ENCODE results near the gene TNMD.
"Not testable (repeated sequence)": the region's sequence is repeated elsewhere in the genome, so short reads cannot be mapped to it uniquely, and the experiment has no call there.

Gene TNMD

DNA sequence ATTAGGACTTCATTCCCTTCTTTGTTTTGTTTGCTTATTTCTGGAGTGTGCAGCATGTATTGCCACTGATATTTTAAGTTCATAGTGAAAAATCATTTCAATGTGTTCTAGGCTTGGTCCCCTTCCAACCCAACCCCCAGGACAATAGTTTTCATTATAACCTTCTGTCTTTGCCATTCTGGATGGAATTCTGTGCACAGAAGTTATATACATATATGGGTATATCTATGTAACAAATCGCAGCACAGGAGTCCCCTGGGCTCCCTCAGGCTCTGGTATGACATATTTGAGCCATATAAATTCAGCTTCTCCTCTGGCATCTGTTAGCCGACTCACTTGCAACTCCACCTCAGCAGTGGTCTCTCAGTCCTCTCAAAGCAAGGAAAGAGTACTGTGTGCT, at the start of gene TNMD:
Gene TNMD, plus strand, starts transcription at position 326 of the 400 bp plus-strand sequence. CDS start 83 bp downstream, outside the sequence.
- no peak within 1 kb of the TSS for H3K4me3 Mint-ChIP-seq
- no peaks in the 10 kb centered on the region for H3K27me3 Mint-ChIP-seq
- H3K9me3 Mint-ChIP-seq: no peaks in the 10 kb centered on the region
- no peak within 1 kb of the TSS for H3K27ac Mint-ChIP-seq (ENCODE audit: low read depth)
- DNase-seq (ENCODE audit: low spot score in 2 of 2) (no peak), ATAC-seq (replicated peaks; ENCODE audit: extremely low read depth, poor library complexity, severe bottlenecking) (no peak)
- no peaks in the 10 kb centered on the region for H3K36me3 Mint-ChIP-seq (ENCODE audit: insufficient read depth)
- H3K4me1 Mint-ChIP-seq: no peaks in the 10 kb centered on the region

DNA sequence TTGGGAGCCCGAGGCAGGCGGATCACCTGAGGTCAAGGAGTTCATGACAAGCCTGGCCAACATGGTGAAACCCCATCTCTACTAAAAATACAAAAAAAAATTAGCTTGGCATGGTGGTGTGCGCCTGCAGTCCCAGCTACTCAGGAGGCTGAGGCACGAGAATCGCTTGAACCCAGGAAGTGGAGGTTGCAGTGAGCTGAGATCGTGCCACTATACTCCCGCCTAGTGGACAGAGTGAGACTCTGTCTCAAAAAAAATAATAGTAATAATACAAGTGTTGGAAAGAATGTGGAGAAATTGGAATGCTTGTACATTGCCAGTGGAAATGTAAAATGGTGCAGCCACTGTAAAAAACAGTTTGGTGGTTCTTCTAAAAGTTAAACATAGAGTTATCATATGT, 19.2 kb upstream of the TNMD start:
- DNase-seq (ENCODE audit: low spot score in 2 of 2); H3K36me3 Mint-ChIP-seq (ENCODE audit: insufficient read depth); H3K27me3 Mint-ChIP-seq; H3K4me1 Mint-ChIP-seq; ATAC-seq (replicated peaks; ENCODE audit: extremely low read depth, poor library complexity, severe bottlenecking); H3K27ac Mint-ChIP-seq (ENCODE audit: low read depth); H3K4me3 Mint-ChIP-seq; H3K9me3 Mint-ChIP-seq: not testable (repeated sequence)

DNA sequence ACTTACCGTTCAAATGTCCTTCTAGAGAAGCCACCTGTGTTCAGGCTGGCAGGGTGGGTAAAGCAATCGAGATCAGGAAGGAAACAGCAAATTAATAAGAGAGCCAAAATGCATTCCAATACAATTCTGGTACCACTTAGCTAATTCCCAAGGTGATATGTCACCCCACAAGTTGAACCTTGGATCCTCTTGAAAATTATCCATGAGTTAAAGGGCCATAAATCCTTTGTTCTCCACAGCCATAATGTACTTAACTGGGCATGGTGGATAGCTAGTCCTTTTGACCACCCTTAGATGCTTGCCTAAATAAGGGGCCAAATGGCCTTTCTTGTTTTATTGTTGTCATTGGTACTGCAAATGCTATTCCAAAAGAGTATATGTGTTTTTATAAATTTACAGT, 2.0 kb downstream of the TNMD start:
- Mint-ChIP-seq H3K4me3 (no peak overlapping the region), H3K9me3 (no peaks in the 10 kb centered on the region), H3K27ac (ENCODE audit: low read depth) (no peak overlapping the region), H3K36me3 (ENCODE audit: insufficient read depth) (no peaks in the 10 kb centered on the region), H3K27me3 (no peaks in the 10 kb centered on the region), H3K4me1 (no peaks in the 10 kb centered on the region)
- no peak for ATAC-seq (replicated peaks; ENCODE audit: extremely low read depth, poor library complexity, severe bottlenecking)
- no peak for DNase-seq (ENCODE audit: low spot score in 2 of 2)

DNA sequence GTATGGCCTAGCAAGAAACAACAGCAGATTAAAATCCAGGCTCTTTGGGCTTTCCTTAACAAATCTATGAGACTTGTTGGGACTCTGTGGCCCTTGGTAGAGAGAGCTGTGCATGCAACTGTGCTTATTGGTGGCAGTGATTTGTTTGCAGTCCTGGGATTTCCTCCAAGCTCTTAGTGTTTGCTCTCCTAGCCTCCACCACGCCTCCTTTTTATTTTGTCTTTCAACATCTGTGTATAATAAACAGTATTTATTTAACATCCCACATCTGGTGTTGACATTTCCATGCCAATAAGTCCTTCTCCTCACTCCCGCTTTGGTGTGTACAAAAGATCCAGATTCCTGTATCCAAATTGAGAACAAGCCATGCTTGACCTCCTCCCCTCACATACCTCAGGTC, 3.1 kb downstream of the TNMD start:
- Mint-ChIP-seq H3K27ac (ENCODE audit: low read depth) (no peak overlapping the region), H3K36me3 (ENCODE audit: insufficient read depth) (no peaks in the 10 kb centered on the region), H3K4me1 (no peaks in the 10 kb centered on the region), H3K9me3 (no peaks in the 10 kb centered on the region), H3K27me3 (no peaks in the 10 kb centered on the region), H3K4me3 (no peak overlapping the region)
- ATAC-seq (replicated peaks; ENCODE audit: extremely low read depth, poor library complexity, severe bottlenecking) (no peak), DNase-seq (ENCODE audit: low spot score in 2 of 2) (no peak)

DNA sequence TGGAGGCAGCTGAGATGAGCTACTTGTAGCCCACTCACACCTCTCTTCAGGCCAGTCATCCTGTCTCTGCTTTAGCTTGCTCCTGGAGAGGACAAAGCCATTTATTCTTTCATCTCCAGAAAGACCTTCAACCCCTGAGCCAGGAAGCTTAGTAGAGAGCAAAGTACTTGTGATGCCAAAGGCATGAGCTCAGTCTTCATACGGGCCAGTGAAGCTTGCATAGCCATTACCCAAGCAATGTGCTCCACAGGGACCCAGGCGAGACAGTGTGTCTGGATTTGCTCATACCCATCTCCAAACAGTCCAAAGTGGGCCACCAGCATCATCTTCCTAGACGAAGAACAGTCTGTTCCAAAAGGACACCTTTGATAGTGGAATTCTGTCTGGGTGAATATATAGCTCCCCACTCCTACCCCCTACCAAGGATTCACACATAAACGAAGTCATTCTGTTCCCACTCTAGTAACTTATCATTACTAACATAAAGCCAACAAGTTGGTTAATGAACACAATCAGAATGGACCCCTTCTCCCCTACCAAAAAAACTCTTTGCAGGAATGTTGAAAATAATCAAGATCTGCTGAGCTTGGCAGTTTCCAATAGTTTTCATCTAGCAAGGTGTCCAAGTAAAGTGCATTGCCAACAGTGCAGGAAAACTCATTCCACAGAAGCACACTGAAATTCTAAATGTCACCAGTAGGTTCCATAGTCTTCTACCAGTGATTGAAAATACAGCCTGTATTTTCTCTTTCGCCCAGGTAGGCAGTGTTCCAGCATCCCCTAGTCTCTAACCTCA, 6.7 kb downstream of the TNMD start:
- peaks cover 9% of the 10 kb centered on the region for H3K27me3 Mint-ChIP-seq
- no peak overlapping the region for H3K27ac Mint-ChIP-seq (ENCODE audit: low read depth)
- no peaks in the 10 kb centered on the region for H3K9me3 Mint-ChIP-seq
- H3K36me3 Mint-ChIP-seq (ENCODE audit: insufficient read depth): no peaks in the 10 kb centered on the region
- ATAC-seq (replicated peaks; ENCODE audit: extremely low read depth, poor library complexity, severe bottlenecking): no peak
- DNase-seq (ENCODE audit: low spot score in 2 of 2): no peak
- H3K4me1 Mint-ChIP-seq: no peaks in the 10 kb centered on the region
- no peak overlapping the region for H3K4me3 Mint-ChIP-seq

DNA sequence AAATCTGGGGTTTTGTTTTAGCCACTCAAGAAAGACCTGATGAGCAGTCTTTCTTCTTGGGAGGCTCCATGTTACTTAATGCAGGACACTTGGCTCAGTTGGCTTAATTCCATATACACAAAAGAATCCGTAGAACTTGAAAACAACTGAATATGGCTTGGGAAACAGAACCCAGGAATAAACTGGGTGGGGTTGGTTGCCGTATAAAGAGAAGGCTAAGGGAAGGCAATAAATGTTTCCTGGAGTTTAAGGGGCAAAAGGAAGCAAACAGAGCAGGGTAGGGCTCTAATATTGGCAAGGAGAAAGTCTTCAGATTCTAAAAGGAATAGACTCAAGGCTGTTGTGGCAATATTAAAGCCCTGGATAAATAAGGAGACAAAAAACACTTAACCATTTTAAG, 8.4 kb downstream of the TNMD start:
- no peak overlapping the region for H3K27ac Mint-ChIP-seq (ENCODE audit: low read depth)
- H3K4me3 Mint-ChIP-seq: no peak overlapping the region
- ATAC-seq (replicated peaks; ENCODE audit: extremely low read depth, poor library complexity, severe bottlenecking): no peak
- peaks cover 9% of the 10 kb centered on the region for H3K27me3 Mint-ChIP-seq
- no peak for DNase-seq (ENCODE audit: low spot score in 2 of 2)
- H3K4me1 Mint-ChIP-seq: no peaks in the 10 kb centered on the region
- H3K36me3 Mint-ChIP-seq (ENCODE audit: insufficient read depth): no peaks in the 10 kb centered on the region
- H3K9me3 Mint-ChIP-seq: no peaks in the 10 kb centered on the region

DNA sequence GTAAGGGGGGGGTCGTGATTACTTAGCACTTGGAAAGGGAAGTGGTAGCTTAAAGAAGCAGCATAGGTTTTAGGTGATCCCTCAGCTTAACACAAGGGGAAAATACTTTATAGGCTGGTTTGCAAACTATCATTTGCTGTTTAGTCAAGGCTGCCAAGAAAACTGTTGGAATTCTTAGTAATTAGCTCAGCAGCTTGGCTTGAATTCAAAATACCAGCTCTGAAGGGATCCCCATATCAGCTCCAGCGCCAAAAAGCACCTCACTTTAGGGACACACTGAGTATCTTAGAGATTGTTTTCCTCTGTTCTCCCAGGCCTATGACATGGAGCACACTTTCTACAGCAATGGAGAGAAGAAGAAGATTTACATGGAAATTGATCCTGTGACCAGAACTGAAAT, 8.8 kb downstream of the TNMD start:
- Mint-ChIP-seq H3K27me3 (peaks cover 9% of the 10 kb centered on the region), H3K9me3 (no peaks in the 10 kb centered on the region), H3K27ac (ENCODE audit: low read depth) (no peak overlapping the region), H3K4me1 (no peaks in the 10 kb centered on the region), H3K4me3 (no peak overlapping the region), H3K36me3 (ENCODE audit: insufficient read depth) (no peaks in the 10 kb centered on the region)
- ATAC-seq (replicated peaks; ENCODE audit: extremely low read depth, poor library complexity, severe bottlenecking) (no peak), DNase-seq (ENCODE audit: low spot score in 2 of 2) (no peak)

DNA sequence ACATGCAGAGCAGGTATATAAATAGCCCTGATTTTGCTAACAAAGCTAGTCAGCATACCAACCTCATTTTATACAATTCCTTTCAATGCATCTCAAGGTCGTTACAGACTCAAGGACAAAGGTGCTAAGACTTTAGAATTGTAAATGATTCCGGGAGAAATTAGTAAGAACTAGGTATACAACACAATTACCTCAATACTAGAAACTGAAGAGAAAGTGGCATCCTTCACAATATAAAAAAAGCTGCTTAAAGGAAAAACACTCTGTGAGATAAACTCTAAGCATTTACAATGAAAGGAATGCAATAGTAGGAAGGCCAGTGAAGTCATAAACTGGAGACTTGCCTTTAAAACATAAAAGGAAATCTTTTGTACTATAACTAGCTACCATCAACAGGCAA, 11.9 kb downstream of the TNMD start:
- DNase-seq (ENCODE audit: low spot score in 2 of 2) (no peak), ATAC-seq (replicated peaks; ENCODE audit: extremely low read depth, poor library complexity, severe bottlenecking) (no peak)
- Mint-ChIP-seq H3K36me3 (ENCODE audit: insufficient read depth) (no peaks in the 10 kb centered on the region), H3K27me3 (peaks cover 9% of the 10 kb centered on the region), H3K4me1 (no peaks in the 10 kb centered on the region), H3K9me3 (no peaks in the 10 kb centered on the region), H3K4me3 (no peak overlapping the region), H3K27ac (ENCODE audit: low read depth) (no peak overlapping the region)

DNA sequence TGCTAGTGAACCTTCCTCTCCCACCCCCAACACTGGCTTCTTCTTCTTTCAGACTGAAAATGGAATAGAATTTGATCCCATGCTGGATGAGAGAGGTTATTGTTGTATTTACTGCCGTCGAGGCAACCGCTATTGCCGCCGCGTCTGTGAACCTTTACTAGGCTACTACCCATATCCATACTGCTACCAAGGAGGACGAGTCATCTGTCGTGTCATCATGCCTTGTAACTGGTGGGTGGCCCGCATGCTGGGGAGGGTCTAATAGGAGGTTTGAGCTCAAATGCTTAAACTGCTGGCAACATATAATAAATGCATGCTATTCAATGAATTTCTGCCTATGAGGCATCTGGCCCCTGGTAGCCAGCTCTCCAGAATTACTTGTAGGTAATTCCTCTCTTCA, 14.7 kb downstream of the TNMD start:
- Mint-ChIP-seq H3K4me1 (no peaks in the 10 kb centered on the region), H3K27ac (ENCODE audit: low read depth) (no peak overlapping the region), H3K9me3 (no peaks in the 10 kb centered on the region), H3K36me3 (ENCODE audit: insufficient read depth) (no peaks in the 10 kb centered on the region), H3K27me3 (peaks cover 18% of the 10 kb centered on the region), H3K4me3 (no peak overlapping the region)
- ATAC-seq (replicated peaks; ENCODE audit: extremely low read depth, poor library complexity, severe bottlenecking) (no peak), DNase-seq (ENCODE audit: low spot score in 2 of 2) (no peak)

DNA sequence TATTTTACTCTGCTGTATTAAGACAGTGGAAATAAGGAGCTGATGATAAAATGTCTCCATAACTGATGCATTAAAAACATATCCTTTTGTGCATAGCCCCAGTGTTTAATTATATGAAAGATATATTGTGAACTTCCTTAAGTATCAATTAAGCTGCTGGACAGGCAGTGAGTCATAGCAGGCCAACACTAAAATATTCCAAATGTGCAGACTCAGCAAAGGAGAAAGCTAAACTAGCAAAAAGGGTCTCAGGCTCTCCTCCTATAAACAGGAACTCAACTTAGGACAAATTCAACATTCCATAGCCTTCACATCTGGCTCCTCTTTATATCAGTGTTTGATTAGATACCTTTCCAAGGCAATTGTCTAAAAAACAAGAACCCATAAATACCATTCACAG, 15.6 kb downstream of the TNMD start:
- H3K9me3 Mint-ChIP-seq: no peaks in the 10 kb centered on the region
- H3K36me3 Mint-ChIP-seq (ENCODE audit: insufficient read depth): no peaks in the 10 kb centered on the region
- peaks cover 14% of the 10 kb centered on the region for H3K27me3 Mint-ChIP-seq

DNA sequence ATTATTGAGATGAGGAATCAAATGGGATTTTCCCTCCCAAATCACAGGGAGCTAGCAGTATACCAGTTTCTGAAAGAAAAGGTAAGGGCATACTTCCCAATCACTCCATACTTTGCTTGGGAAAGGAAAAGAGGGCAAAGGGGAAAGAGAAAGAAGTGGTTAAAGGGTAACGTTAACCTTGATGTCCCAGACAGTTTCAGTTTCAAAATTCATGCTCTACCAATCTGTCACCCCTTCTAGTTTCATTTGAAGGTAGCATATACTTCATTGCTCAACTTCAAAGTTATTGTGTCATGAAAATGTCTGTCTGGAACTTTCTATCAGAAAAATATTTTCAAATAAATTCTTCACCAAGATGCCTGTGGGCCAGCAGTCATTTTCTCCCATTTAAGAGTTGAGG, 16.0 kb downstream of the TNMD start:
- no peaks in the 10 kb centered on the region for H3K9me3 Mint-ChIP-seq
- H3K27me3 Mint-ChIP-seq: peaks cover 11% of the 10 kb centered on the region
- H3K4me3 Mint-ChIP-seq: no peak overlapping the region
- DNase-seq (ENCODE audit: low spot score in 2 of 2) (no peak), ATAC-seq (replicated peaks; ENCODE audit: extremely low read depth, poor library complexity, severe bottlenecking) (no peak)
- H3K36me3 Mint-ChIP-seq (ENCODE audit: insufficient read depth): no peaks in the 10 kb centered on the region
- no peak overlapping the region for H3K27ac Mint-ChIP-seq (ENCODE audit: low read depth)
- no peaks in the 10 kb centered on the region for H3K4me1 Mint-ChIP-seq

More for the DNA sequence above, 15.6 kb downstream of the TNMD start:
- DNase-seq (ENCODE audit: low spot score in 2 of 2) (no peak), ATAC-seq (replicated peaks; ENCODE audit: extremely low read depth, poor library complexity, severe bottlenecking) (no peak)
- no peak overlapping the region for H3K27ac Mint-ChIP-seq (ENCODE audit: low read depth)
- no peak overlapping the region for H3K4me3 Mint-ChIP-seq
- no peaks in the 10 kb centered on the region for H3K4me1 Mint-ChIP-seq

DNA sequence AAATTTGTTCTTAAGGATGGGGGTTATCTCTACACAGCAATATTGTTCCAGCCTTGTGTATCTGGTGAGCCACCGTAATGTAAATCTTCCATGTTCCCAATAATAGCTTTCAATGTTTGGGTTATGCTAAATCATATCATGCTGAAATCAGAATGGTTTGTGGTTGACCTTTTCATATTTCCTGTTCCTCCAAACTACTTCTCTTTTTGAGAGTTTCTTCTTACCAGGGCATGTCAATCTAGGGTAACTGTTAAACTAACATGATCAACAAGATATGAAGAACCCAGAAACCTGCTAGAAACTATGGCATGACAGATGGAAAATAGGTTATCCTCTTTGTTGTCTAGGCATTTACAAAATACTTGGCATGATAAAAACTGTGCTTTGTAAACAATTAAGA, 22.0 kb downstream of the TNMD start:
- H3K27ac Mint-ChIP-seq (ENCODE audit: low read depth): no peak overlapping the region
- ATAC-seq (replicated peaks; ENCODE audit: extremely low read depth, poor library complexity, severe bottlenecking): no peak
- no peak overlapping the region for H3K4me3 Mint-ChIP-seq
- H3K4me1 Mint-ChIP-seq: no peaks in the 10 kb centered on the region
- no peaks in the 10 kb centered on the region for H3K36me3 Mint-ChIP-seq (ENCODE audit: insufficient read depth)
- DNase-seq (ENCODE audit: low spot score in 2 of 2): no peak
- H3K9me3 Mint-ChIP-seq: no peaks in the 10 kb centered on the region
- H3K27me3 Mint-ChIP-seq: peaks cover 11% of the 10 kb centered on the region

DNA sequence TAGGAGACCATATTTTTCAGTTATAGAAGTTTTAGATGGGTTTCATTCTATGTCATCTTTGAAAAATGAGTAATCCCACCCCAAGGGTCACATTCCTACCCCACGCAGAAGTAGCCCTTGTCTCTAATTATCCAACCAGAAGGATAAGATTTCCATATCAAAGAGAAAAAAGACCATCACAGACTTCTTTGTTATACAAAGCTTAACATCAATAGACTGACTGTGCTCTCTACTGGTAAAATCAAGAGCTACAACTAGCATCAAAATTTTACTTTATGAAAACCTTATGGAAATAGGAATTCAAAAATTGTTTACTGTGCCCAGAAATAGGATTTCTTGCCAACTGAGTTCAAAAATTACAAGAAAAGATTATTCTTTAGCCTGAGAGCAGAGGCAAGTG, 24.9 kb downstream of the TNMD start:
- H3K36me3 Mint-ChIP-seq (ENCODE audit: insufficient read depth): peaks cover 1% of the 10 kb centered on the region
- ATAC-seq (replicated peaks; ENCODE audit: extremely low read depth, poor library complexity, severe bottlenecking) (no peak), DNase-seq (ENCODE audit: low spot score in 2 of 2) (no peak)
- peaks cover 10% of the 10 kb centered on the region for H3K27me3 Mint-ChIP-seq
- no peaks in the 10 kb centered on the region for H3K4me1 Mint-ChIP-seq
- no peak overlapping the region for H3K4me3 Mint-ChIP-seq
- no peaks in the 10 kb centered on the region for H3K9me3 Mint-ChIP-seq
- H3K27ac Mint-ChIP-seq (ENCODE audit: low read depth): no peak overlapping the region

All from central memory CD8-positive, alpha-beta T cell (primary cell).